PFSK-1 (cell line): ENCODE results near the gene NOVA1.

Source experiments
- FOXP2 ChIP-seq: optimal IDR thresholded peaks from 2 replicates; pipeline ENCODE3; 2011; ENCODE audit warnings: borderline replicate concordance, control low read depth, inconsistent platforms; ENCODE audit not compliant: insufficient read depth; ENCODE audit errors: extremely low read length, extremely low read depth
- POLR2AphosphoS5 ChIP-seq: IDR thresholded peaks from 2 replicates; pipeline ENCODE4 v1.6.1; 2012; ENCODE audit warnings: low read depth, mild to moderate bottlenecking, control low read depth, low read length, moderate library complexity
- REST ChIP-seq, 2 experiments: IDR thresholded peaks; 2 replicates each; pipeline versions ENCODE4 v1.6.1 to v1.8.0; 2011 to 2012; ENCODE audit warnings: low read depth in 2 of 2, low read length in 2 of 2, control low read depth in 1 of 2, inconsistent platforms in 1 of 2, mild to moderate bottlenecking in 1 of 2, moderate library complexity in 1 of 2; ENCODE audit not compliant: insufficient read depth in 1 of 2
- SIN3A ChIP-seq: IDR thresholded peaks from 2 replicates; pipeline ENCODE4 v1.6.1; 2012; ENCODE audit warnings: mild to moderate bottlenecking, low read length, moderate library complexity, borderline replicate concordance; ENCODE audit not compliant: insufficient read depth
- TAF1 ChIP-seq: IDR thresholded peaks from 2 replicates; pipeline ENCODE4 v1.6.1; 2012; ENCODE audit warnings: low read length, control low read depth, borderline replicate concordance; ENCODE audit not compliant: insufficient read depth

Gene NOVA1

DNA sequence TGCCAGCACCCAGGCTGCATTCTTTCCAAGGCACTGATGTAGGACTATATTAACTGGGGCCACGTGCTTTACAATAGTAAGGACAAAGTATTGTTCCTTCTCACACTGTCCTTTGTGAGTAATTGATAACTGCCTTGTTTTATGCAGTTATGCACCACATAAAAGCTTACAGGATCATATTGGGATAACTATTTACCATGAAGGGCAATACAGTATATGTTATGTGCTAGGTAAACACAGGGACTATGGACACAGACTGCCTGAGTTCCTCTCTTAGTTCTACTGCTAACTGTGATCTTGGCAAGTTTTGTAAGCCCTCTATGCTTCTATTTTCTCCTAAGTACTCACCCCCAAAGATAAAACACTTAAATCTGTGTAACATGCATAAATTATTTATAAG, 183.7 kb downstream of the NOVA1 start:
- no peak for TF ChIP-seq POLR2AphosphoS5
- TF ChIP-seq REST (IDR thresholded peaks at IDR 0.05; ENCODE audit: insufficient read depth in 1 of 2, low read depth in 2 of 2, low read length in 2 of 2): no peak
- TF ChIP-seq TAF1: no peak
- TF ChIP-seq FOXP2: no peak
- TF ChIP-seq SIN3A: no peak

DNA sequence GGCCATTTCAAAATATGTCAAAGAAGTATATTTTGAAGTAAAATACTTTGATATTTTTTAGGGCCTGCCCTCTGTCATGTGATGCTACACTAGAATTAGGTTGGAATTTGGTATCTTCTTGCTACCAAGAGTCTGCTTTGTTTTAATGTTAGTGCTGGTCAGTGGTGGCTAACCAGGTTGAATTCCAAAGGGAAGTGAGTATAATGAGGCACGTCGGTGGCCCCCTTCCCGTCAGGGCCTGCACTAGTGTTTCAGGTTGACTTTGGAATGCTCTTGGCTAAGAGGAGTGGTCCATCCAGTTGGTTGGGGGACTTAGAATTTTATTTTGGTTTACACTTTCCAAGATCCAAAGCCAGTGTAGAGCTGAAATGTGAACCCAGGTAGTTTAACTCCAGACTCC, 185.4 kb downstream of the NOVA1 start:
- TF ChIP-seq TAF1 (no peak), SIN3A (no peak), POLR2AphosphoS5 (no peak), REST (IDR thresholded peaks at IDR 0.05; ENCODE audit: insufficient read depth in 1 of 2, low read depth in 2 of 2, low read length in 2 of 2) (no peak), FOXP2 (no peak)

GRCh38 chr14:26410189-26410685, 187.6 kb downstream of the NOVA1 start:
- TF ChIP-seq TAF1: no peak
- no peak for TF ChIP-seq REST (IDR thresholded peaks at IDR 0.05; ENCODE audit: insufficient read depth in 1 of 2, low read depth in 2 of 2, low read length in 2 of 2)
- TF ChIP-seq SIN3A: no peak
- no peak for TF ChIP-seq FOXP2
- no peak for TF ChIP-seq POLR2AphosphoS5

DNA sequence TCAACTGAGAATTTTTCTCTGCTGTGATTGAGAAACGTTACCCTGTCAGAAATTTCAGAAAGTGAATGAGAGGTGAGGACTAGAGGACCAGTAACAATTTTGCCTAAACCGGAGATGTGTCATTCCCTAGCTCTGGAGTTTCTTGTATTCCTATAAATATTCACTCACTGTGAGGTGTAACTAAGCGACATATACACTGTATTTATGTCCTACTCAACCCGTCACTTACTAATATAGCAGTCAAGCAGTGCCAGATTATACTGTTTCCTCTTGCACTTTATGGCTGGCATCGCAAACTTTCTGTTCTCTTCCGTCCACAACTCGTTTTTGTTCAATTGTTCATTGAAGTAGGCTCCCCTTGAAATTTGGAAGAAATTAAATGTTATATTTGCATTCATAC, 192.9 kb downstream of the NOVA1 start:
- TF ChIP-seq POLR2AphosphoS5: no peak
- TF ChIP-seq REST (IDR thresholded peaks at IDR 0.05; ENCODE audit: insufficient read depth in 1 of 2, low read depth in 2 of 2, low read length in 2 of 2): no peak
- no peak for TF ChIP-seq SIN3A
- TF ChIP-seq TAF1: no peak
- TF ChIP-seq FOXP2: no peak

- TF ChIP-seq POLR2AphosphoS5: no peak
- TF ChIP-seq REST (IDR thresholded peaks at IDR 0.05; ENCODE audit: insufficient read depth in 1 of 2, low read depth in 2 of 2, low read length in 2 of 2): no peak
- no peak for TF ChIP-seq SIN3A
- no peak for TF ChIP-seq FOXP2
- TF ChIP-seq TAF1: no peak
These were observed 194.1 kb downstream of the NOVA1 start for GRCh38 chr14:26403760-26404159.
